HepG2 (cell line): Measurements from ENCODE around the gene PSMD1.
A peak's percentile ranks its signal among the peaks of the same experiment; 100 is the strongest.

ENCODE experiments used
- RELA ChIP-seq: sonication (generic); formaldehyde crosslinking; IDR thresholded peaks from 2 replicates; pipeline ENCODE4 v1.4.0; 2020; ENCODE audit warnings: missing genetic modification reagents
- TGIF2 ChIP-seq: IDR thresholded peaks from 2 replicates; pipeline ENCODE4 v1.6.1; 2016; ENCODE audit warnings: control low read depth, missing compliant biosample characterization

- no peak for TF ChIP-seq RELA (CRISPR knock-in tag)
- 0 out of 2 replicates have a peak, but pooled peaks have one; percentile 11 for TF ChIP-seq TGIF2 (CRISPR knock-in tag)
Observed at GRCh38 chr2:231051116-231051515, 5.6 kb upstream of the PSMD1 start.
